NCI-H1436 treated with DMSO at 0.1 percent for 48 hours (cell line): Measurements from ENCODE around the gene MATCAP1.

ENCODE experiments used
- DNase-seq: peaks from one replicate; lab custom pipeline; 2025; lab: John Stamatoyannopoulos, UW

The MATCAP1 gene

GRCh38 chr16:67190448-67191399 is 7.0 kb upstream of the MATCAP1 start:
- no peak for DNase-seq

- no peak for DNase-seq
Observed at GRCh38 chr16:67190041-67190440, 6.3 kb upstream of the MATCAP1 start, which contains the start of gene EXOC3L1. EXOC3L1 (minus strand) TSS chr16:67190136; CDS start chr16:67189676, 460 bp downstream.

GRCh38 chr16:67188798-67189197 is 5.0 kb upstream of the MATCAP1 start:
- no peak for DNase-seq

- no peak for DNase-seq
Observed at GRCh38 chr16:67188323-67188722, 4.6 kb upstream of the MATCAP1 start.

GRCh38 chr16:67187175-67187890 is 3.6 kb upstream of the MATCAP1 start:
- no peak for DNase-seq

GRCh38 chr16:67186550-67186950 is 2.8 kb upstream of the MATCAP1 start:
- DNase-seq, result no peak

GRCh38 chr16:67185651-67186134 is 1.9 kb upstream of the MATCAP1 start:
- DNase-seq, result no peak

GRCh38 chr16:67184995-67185650 is 1.4 kb upstream of the MATCAP1 start:
- DNase-seq, result no peak

- DNase-seq, result no peak
Observed at GRCh38 chr16:67184453-67184994, 761 bp upstream of the MATCAP1 start.

- DNase-seq, result no peak
Observed at GRCh38 chr16:67183284-67183626, 508 bp downstream of the MATCAP1 start.

- DNase-seq, result no peak
Observed at GRCh38 chr16:67182288-67182687, 1.5 kb downstream of the MATCAP1 start.

- no peak for DNase-seq
Observed at GRCh38 chr16:67181346-67181745, 2.4 kb downstream of the MATCAP1 start.

GRCh38 chr16:67180166-67180565 is 3.6 kb downstream of the MATCAP1 start:
- no peak for DNase-seq

- DNase-seq, result no peak
Observed at GRCh38 chr16:67179421-67180080, 4.2 kb downstream of the MATCAP1 start.

GRCh38 chr16:67177743-67178699 is 5.7 kb downstream of the MATCAP1 start:
- DNase-seq, result no peak

- no peak for DNase-seq
Observed at GRCh38 chr16:67176662-67177061, 7.1 kb downstream of the MATCAP1 start.

GRCh38 chr16:67174706-67175231 is 9.0 kb downstream of the MATCAP1 start:
- DNase-seq, result no peak

- DNase-seq, result no peak
Observed at GRCh38 chr16:67173808-67174705, 9.7 kb downstream of the MATCAP1 start.

- no peak for DNase-seq
Observed at GRCh38 chr16:67173323-67173722, 10.4 kb downstream of the MATCAP1 start.
